ENCODE data around the gene TPSAB1. TPM values are rescaled to one million over a fixed set of nuclear protein-coding genes. Genes with fewer than 3 reads are reported as not detected.

Gene TPSAB1
- total RNA-seq, 1 donor from 2014 or later = not detected

GRCh38 chr16:1200014-1200627, 40.4 kb upstream of the TPSAB1 start:
- Mint-ChIP-seq H3K9me3 (no peaks in the 10 kb centered on the region), H3K4me1 (ENCODE audit: low read depth) (no peaks in the 10 kb centered on the region), H3K27me3 (ENCODE audit: low read depth) (no peaks in the 10 kb centered on the region), H3K27ac (no peak overlapping the region), H3K4me3 (ENCODE audit: low read depth) (no peak overlapping the region), H3K36me3 (ENCODE audit: low read depth) (no peaks in the 10 kb centered on the region)
- intact Hi-C loops (cut with micrococcal nuclease) = no loop called here
- no peak for DNase-seq (ENCODE audit: low spot score)

DNA sequence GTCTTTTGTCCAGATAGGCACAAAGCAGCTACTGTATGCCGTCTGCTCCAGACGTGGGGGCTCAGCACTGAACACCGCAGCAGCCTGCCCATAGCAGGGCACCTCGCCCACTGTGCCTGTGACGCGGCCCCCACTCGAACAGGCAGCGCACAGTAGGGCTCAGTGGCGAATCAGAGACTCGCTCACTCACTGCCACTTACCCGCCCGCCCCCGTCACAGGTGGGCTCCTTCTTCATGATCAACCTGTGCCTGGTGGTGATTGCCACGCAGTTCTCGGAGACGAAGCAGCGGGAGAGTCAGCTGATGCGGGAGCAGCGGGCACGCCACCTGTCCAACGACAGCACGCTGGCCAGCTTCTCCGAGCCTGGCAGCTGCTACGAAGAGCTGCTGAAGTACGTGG, 39.1 kb upstream of the TPSAB1 start:
- Mint-ChIP-seq H3K4me3 (ENCODE audit: low read depth) (no peak overlapping the region), H3K36me3 (ENCODE audit: low read depth) (no peaks in the 10 kb centered on the region), H3K27me3 (ENCODE audit: low read depth) (no peaks in the 10 kb centered on the region), H3K27ac (no peak overlapping the region), H3K9me3 (no peaks in the 10 kb centered on the region), H3K4me1 (ENCODE audit: low read depth) (no peaks in the 10 kb centered on the region)
- DNase-seq (ENCODE audit: low spot score) = no peak
- intact Hi-C loops (cut with micrococcal nuclease) = no loop called here

GRCh38 chr16:1202274-1202673, 38.2 kb upstream of the TPSAB1 start:
- intact Hi-C loops (cut with micrococcal nuclease) = no loop called here
- no peak overlapping the region for H3K27ac Mint-ChIP-seq
- H3K36me3 Mint-ChIP-seq (ENCODE audit: low read depth) = no peaks in the 10 kb centered on the region
- DNase-seq (ENCODE audit: low spot score) = no peak
- no peaks in the 10 kb centered on the region for H3K27me3 Mint-ChIP-seq (ENCODE audit: low read depth)
- no peak overlapping the region for H3K4me3 Mint-ChIP-seq (ENCODE audit: low read depth)
- H3K9me3 Mint-ChIP-seq = no peaks in the 10 kb centered on the region
- H3K4me1 Mint-ChIP-seq (ENCODE audit: low read depth) = no peaks in the 10 kb centered on the region

DNA sequence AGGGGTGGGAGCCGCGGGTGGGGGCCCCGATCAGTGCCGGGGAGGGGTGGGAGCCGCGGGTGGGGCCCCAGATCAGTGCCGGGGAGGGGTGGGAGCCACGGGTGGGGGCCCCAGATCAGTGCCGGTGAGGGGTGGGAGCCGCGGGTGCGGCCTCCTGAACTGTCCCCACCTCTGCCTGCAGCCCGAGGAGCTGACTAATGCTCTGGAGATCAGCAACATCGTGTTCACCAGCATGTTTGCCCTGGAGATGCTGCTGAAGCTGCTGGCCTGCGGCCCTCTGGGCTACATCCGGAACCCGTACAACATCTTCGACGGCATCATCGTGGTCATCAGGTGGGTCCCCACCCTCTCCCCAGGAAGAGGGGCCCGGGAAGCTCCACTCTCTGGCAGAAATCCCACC, 35.6 kb upstream of the TPSAB1 start:
- Mint-ChIP-seq H3K36me3 (ENCODE audit: low read depth) (no peaks in the 10 kb centered on the region), H3K27ac (no peak overlapping the region), H3K4me1 (ENCODE audit: low read depth) (no peaks in the 10 kb centered on the region), H3K27me3 (ENCODE audit: low read depth) (no peaks in the 10 kb centered on the region), H3K4me3 (ENCODE audit: low read depth) (no peak overlapping the region), H3K9me3 (no peaks in the 10 kb centered on the region)
- no peak for DNase-seq (ENCODE audit: low spot score)
- intact Hi-C loops (cut with micrococcal nuclease) = no loop called here

GRCh38 chr16:1206326-1206725, 34.2 kb upstream of the TPSAB1 start:
- Mint-ChIP-seq H3K36me3 (ENCODE audit: low read depth) (no peaks in the 10 kb centered on the region), H3K9me3 (no peaks in the 10 kb centered on the region), H3K4me1 (ENCODE audit: low read depth) (no peaks in the 10 kb centered on the region), H3K27ac (no peak overlapping the region), H3K4me3 (ENCODE audit: low read depth) (no peak overlapping the region), H3K27me3 (ENCODE audit: low read depth) (no peaks in the 10 kb centered on the region)
- DNase-seq (ENCODE audit: low spot score) = no peak
- intact Hi-C loops (cut with micrococcal nuclease) = no loop called here

DNA sequence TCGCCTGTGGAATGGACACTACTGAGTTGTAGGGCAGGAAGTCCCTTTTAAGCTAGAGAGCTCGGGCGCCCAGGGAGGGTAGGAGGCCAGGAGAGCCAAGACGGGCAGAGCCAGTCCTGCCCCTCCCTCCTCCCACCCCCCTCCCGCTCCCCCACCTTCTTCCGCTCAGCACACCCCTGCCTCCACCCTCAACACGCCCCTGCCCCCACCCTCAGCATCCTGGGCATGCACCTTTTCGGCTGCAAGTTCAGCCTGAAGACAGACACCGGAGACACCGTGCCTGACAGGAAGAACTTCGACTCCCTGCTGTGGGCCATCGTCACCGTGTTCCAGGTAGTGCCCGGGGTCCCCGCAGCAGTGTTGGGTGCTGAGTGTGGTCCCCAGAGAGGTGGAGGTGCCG, 33.7 kb upstream of the TPSAB1 start:
- Mint-ChIP-seq H3K9me3 (no peaks in the 10 kb centered on the region), H3K27ac (no peak overlapping the region), H3K36me3 (ENCODE audit: low read depth) (no peaks in the 10 kb centered on the region), H3K4me3 (ENCODE audit: low read depth) (no peak overlapping the region), H3K27me3 (ENCODE audit: low read depth) (no peaks in the 10 kb centered on the region), H3K4me1 (ENCODE audit: low read depth) (no peaks in the 10 kb centered on the region)
- no peak for DNase-seq (ENCODE audit: low spot score)
- intact Hi-C loops (cut with micrococcal nuclease) = no loop called here

- intact Hi-C loops (cut with micrococcal nuclease) = no loop called here
- no peak for DNase-seq (ENCODE audit: low spot score)
- no peaks in the 10 kb centered on the region for H3K27me3 Mint-ChIP-seq (ENCODE audit: low read depth)
- H3K36me3 Mint-ChIP-seq (ENCODE audit: low read depth) = no peaks in the 10 kb centered on the region
- H3K27ac Mint-ChIP-seq = no peak overlapping the region
- no peak overlapping the region for H3K4me3 Mint-ChIP-seq (ENCODE audit: low read depth)
- no peaks in the 10 kb centered on the region for H3K9me3 Mint-ChIP-seq
- no peaks in the 10 kb centered on the region for H3K4me1 Mint-ChIP-seq (ENCODE audit: low read depth)
Observed at GRCh38 chr16:1208239-1208830, 32.2 kb upstream of the TPSAB1 start.

DNA sequence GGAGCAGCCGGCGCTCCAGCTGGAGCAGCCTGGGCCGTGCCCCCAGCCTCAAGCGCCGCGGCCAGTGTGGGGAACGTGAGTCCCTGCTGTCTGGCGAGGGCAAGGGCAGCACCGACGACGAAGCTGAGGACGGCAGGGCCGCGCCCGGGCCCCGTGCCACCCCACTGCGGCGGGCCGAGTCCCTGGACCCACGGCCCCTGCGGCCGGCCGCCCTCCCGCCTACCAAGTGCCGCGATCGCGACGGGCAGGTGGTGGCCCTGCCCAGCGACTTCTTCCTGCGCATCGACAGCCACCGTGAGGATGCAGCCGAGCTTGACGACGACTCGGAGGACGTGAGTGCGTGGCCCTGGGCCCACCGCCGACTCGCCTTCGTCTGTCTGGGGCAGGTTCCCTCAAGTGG, 31.4 kb upstream of the TPSAB1 start:
- intact Hi-C loops (cut with micrococcal nuclease) = no loop called here
- Mint-ChIP-seq H3K36me3 (ENCODE audit: low read depth) (no peaks in the 10 kb centered on the region), H3K9me3 (no peaks in the 10 kb centered on the region), H3K4me1 (ENCODE audit: low read depth) (no peaks in the 10 kb centered on the region), H3K27me3 (ENCODE audit: low read depth) (no peaks in the 10 kb centered on the region), H3K27ac (no peak overlapping the region), H3K4me3 (ENCODE audit: low read depth) (no peak overlapping the region)
- no peak for DNase-seq (ENCODE audit: low spot score)

DNA sequence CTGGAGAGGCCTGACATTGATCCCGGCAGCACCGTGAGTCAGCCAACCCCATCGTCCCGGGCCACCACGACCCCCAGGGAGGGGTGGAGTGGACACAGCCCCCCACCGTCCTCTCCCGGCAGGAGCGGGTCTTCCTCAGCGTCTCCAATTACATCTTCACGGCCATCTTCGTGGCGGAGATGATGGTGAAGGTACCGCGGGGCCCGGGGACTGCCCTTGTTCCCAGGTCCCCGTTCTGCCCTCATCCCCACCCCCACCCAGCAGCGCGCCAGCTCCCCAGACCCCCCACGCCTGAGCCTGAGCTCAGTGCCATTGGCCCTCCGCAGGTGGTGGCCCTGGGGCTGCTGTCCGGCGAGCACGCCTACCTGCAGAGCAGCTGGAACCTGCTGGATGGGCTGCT, 30.0 kb upstream of the TPSAB1 start:
- Mint-ChIP-seq H3K36me3 (ENCODE audit: low read depth) (no peaks in the 10 kb centered on the region), H3K9me3 (no peaks in the 10 kb centered on the region), H3K4me1 (ENCODE audit: low read depth) (no peaks in the 10 kb centered on the region), H3K27me3 (ENCODE audit: low read depth) (no peaks in the 10 kb centered on the region), H3K27ac (no peak overlapping the region), H3K4me3 (ENCODE audit: low read depth) (no peak overlapping the region)
- no peak for DNase-seq (ENCODE audit: low spot score)
- intact Hi-C loops (cut with micrococcal nuclease) = no loop called here

DNA sequence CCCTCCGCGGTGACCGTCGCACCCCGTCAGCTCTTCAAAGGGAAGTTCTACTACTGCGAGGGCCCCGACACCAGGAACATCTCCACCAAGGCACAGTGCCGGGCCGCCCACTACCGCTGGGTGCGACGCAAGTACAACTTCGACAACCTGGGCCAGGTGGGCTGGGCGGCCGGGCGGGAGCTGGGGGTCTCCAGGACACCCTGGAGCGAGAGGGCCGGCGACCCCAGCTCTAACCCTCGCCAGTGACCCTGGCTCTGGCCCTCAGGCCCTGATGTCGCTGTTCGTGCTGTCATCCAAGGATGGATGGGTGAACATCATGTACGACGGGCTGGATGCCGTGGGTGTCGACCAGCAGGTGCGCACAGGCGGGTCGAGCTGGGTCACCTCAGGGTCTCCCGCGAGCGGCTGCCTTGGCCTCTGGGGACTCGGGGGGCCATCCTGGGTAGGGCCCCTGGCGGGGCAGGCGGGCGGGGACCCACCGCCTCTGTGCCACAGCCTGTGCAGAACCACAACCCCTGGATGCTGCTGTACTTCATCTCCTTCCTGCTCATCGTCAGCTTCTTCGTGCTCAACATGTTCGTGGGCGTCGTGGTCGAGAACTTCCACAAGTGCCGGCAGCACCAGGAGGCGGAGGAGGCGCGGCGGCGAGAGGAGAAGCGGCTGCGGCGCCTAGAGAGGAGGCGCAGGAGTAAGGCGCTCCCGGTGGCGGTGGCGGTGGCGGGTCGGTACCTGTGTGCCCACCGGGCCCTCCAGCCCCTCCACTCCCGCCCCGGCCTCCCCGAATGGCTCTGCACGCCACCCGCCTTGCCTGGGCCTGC, 28.8 kb upstream of the TPSAB1 start:
- no peaks in the 10 kb centered on the region for H3K9me3 Mint-ChIP-seq

DNA sequence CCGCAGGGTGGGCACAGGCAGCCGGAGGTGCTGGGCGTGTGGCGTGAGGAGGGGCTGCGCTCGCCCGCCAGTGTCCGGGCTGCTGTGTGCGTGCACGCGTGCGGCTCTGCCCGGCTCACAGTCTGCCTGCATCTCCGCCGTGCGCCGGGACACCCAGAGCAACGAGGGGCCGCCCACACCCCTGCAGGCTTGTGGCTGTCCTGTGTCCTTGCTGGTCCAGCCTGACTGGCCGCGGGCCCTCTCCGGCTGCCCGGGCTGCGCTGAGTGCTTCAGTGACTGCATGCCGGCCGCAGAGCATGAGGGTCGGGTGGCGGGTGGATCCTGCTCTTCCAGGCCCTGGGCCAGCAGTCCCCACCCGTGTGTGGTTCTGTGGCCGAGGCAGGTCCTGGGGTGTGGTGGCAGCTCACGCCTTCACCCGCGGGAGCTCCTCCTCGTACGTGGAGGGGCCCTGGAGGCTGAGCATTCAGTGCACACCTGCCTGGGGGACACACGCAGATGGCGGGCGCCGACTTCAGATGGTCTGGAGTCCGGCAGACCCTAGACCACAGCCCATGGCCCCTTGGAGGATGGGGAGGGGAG, 27.8 kb upstream of the TPSAB1 start:
- Mint-ChIP-seq H3K9me3 (no peaks in the 10 kb centered on the region), H3K36me3 (ENCODE audit: low read depth) (no peaks in the 10 kb centered on the region)

More for the DNA sequence above, 28.8 kb upstream of the TPSAB1 start:
- intact Hi-C loops (cut with micrococcal nuclease) = no loop called here
- Mint-ChIP-seq H3K4me3 (ENCODE audit: low read depth) (no peak overlapping the region), H3K4me1 (ENCODE audit: low read depth) (no peaks in the 10 kb centered on the region), H3K27me3 (ENCODE audit: low read depth) (no peaks in the 10 kb centered on the region), H3K27ac (no peak overlapping the region), H3K36me3 (ENCODE audit: low read depth) (no peaks in the 10 kb centered on the region)
- no peak for DNase-seq (ENCODE audit: low spot score)

DNA sequence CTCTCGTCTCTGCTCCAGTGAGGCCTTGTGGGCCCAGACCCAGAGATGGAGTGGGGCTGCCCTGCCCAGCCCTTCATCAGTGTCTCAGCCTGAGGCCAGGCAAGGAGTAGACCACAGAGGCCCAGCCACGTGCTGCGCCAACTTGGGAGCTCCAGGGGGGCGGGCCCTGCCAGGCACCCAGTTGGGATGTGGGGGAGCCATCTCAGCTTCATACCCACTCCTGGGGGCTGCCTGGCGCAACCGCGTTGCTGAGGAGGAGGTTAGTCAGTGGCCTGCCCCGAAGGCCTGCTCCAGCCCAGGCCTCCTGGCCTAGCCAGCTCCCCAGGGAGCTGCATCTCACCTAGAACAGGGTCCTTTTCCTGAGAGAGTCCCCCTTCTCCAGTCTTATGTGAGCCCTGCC, 27.3 kb upstream of the TPSAB1 start:
- no peak for DNase-seq (ENCODE audit: low spot score)
- H3K9me3 Mint-ChIP-seq = no peaks in the 10 kb centered on the region
- H3K27me3 Mint-ChIP-seq (ENCODE audit: low read depth) = no peaks in the 10 kb centered on the region
- no peaks in the 10 kb centered on the region for H3K4me1 Mint-ChIP-seq (ENCODE audit: low read depth)
- no peak overlapping the region for H3K4me3 Mint-ChIP-seq (ENCODE audit: low read depth)
- no peaks in the 10 kb centered on the region for H3K36me3 Mint-ChIP-seq (ENCODE audit: low read depth)
- intact Hi-C loops (cut with micrococcal nuclease) = no loop called here
- no peak overlapping the region for H3K27ac Mint-ChIP-seq

More for the DNA sequence above, 27.8 kb upstream of the TPSAB1 start:
- DNase-seq (ENCODE audit: low spot score) = no peak
- no peak overlapping the region for H3K4me3 Mint-ChIP-seq (ENCODE audit: low read depth)
- no peak overlapping the region for H3K27ac Mint-ChIP-seq
- H3K4me1 Mint-ChIP-seq (ENCODE audit: low read depth) = no peaks in the 10 kb centered on the region
- no peaks in the 10 kb centered on the region for H3K27me3 Mint-ChIP-seq (ENCODE audit: low read depth)
- intact Hi-C loops (cut with micrococcal nuclease) = no loop called here

DNA sequence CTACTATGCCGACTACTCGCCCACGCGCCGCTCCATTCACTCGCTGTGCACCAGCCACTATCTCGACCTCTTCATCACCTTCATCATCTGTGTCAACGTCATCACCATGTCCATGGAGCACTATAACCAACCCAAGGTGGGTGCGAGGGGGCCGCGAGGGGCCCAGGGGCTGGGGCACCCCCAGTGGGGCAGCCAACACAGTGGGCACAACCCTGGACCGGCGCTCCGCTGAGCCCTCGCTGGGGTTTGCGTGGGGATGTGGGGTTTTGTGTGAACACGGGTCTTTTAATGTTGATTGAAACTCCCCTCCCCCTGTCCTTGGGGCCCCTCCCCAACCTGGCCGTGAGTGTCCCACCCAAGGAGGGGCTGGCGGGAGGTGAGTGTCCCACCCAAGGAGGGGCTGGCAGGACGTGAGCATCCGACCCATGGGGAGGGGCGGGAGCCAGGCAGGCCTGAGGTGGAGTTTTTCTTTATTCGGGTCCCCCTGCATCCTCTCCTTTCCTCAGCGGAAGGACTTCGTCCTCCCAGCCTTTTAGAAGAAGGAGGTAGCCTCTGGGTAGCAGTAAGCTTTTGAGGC, 26.6 kb upstream of the TPSAB1 start:
- Mint-ChIP-seq H3K27me3 (ENCODE audit: low read depth) (no peaks in the 10 kb centered on the region), H3K36me3 (ENCODE audit: low read depth) (no peaks in the 10 kb centered on the region), H3K27ac (no peak overlapping the region), H3K9me3 (no peaks in the 10 kb centered on the region), H3K4me3 (ENCODE audit: low read depth) (no peak overlapping the region), H3K4me1 (ENCODE audit: low read depth) (no peaks in the 10 kb centered on the region)
- no peak for DNase-seq (ENCODE audit: low spot score)
- intact Hi-C loops (cut with micrococcal nuclease) = no loop called here

Data from activated T-helper 2 cell treated with anti-CD3 and anti-CD28 coated beads, Interferon-gamma antibody, Interleukin-2, Interleukin-4, amounts not matched to agents 10 μg/mL and 5 μg/mL and 100 μg/mL, durations not matched to agents 14 hours and 24 hours and 36 hours (primary cell).